Measurements from ENCODE around the gene HAAO. TPM values are rescaled to one million over a fixed set of nuclear protein-coding genes. Genes with fewer than 3 reads are reported as not detected.
"Not testable (repeated sequence)": the region's sequence is repeated elsewhere in the genome, so short reads cannot be mapped to it uniquely, and the experiment has no call there.

Gene HAAO
- total RNA-seq, 1 donor from 2014 or later, result 8.5 TPM

GRCh38 chr2:42736598-42737322 is 55.6 kb downstream of the HAAO start:
- no peak for DNase-seq (ENCODE audit: low spot score)
- Mint-ChIP-seq H3K9me3 (ENCODE audit: low read depth) (peaks cover 26% of the 10 kb centered on the region), H3K27ac (ENCODE audit: unreplicated experiment) (no peak overlapping the region), H3K4me1 (ENCODE audit: low read depth) (no peaks in the 10 kb centered on the region), H3K27me3 (ENCODE audit: low read depth) (no peaks in the 10 kb centered on the region), H3K36me3 (ENCODE audit: low read depth) (peaks cover 42% of the 10 kb centered on the region), H3K4me3 (ENCODE audit: unreplicated experiment) (no peak overlapping the region)
- TF ChIP-seq CTCF (IDR thresholded peaks at IDR 0.05), result no peak

GRCh38 chr2:42733852-42734251 is 58.5 kb downstream of the HAAO start:
- Mint-ChIP-seq H3K4me1 (ENCODE audit: low read depth) (peaks cover under 1% of the 10 kb centered on the region), H3K27me3 (ENCODE audit: low read depth) (no peaks in the 10 kb centered on the region), H3K36me3 (ENCODE audit: low read depth) (peaks cover 43% of the 10 kb centered on the region), H3K9me3 (ENCODE audit: low read depth) (peaks cover 31% of the 10 kb centered on the region), H3K27ac (ENCODE audit: unreplicated experiment) (no peak overlapping the region), H3K4me3 (ENCODE audit: unreplicated experiment) (no peak overlapping the region)
- DNase-seq (ENCODE audit: low spot score), result no peak
- TF ChIP-seq CTCF (IDR thresholded peaks at IDR 0.05), result no peak

- H3K9me3 Mint-ChIP-seq (ENCODE audit: low read depth), result peaks cover 31% of the 10 kb centered on the region
- H3K4me3 Mint-ChIP-seq (ENCODE audit: unreplicated experiment); H3K27me3 Mint-ChIP-seq (ENCODE audit: low read depth); DNase-seq (ENCODE audit: low spot score); H3K27ac Mint-ChIP-seq (ENCODE audit: unreplicated experiment); H3K4me1 Mint-ChIP-seq (ENCODE audit: low read depth): not testable (repeated sequence)
- peaks cover 36% of the 10 kb centered on the region for H3K36me3 Mint-ChIP-seq (ENCODE audit: low read depth)
Observed at GRCh38 chr2:42731316-42731715, 61.1 kb downstream of the HAAO start.

- Mint-ChIP-seq H3K27me3 (ENCODE audit: low read depth) (no peaks in the 10 kb centered on the region), H3K9me3 (ENCODE audit: low read depth) (peaks cover 10% of the 10 kb centered on the region), H3K4me3 (ENCODE audit: unreplicated experiment) (no peak overlapping the region), H3K27ac (ENCODE audit: unreplicated experiment) (no peak overlapping the region), H3K36me3 (ENCODE audit: low read depth) (peaks cover 16% of the 10 kb centered on the region), H3K4me1 (ENCODE audit: low read depth) (peaks cover 13% of the 10 kb centered on the region)
- no peak for DNase-seq (ENCODE audit: low spot score)
- no peak for TF ChIP-seq CTCF (IDR thresholded peaks at IDR 0.05)
Observed at GRCh38 chr2:42726680-42727079, 65.7 kb downstream of the HAAO start.

- Mint-ChIP-seq H3K4me3 (ENCODE audit: unreplicated experiment) (no peak overlapping the region), H3K9me3 (ENCODE audit: low read depth) (peaks cover 10% of the 10 kb centered on the region), H3K4me1 (ENCODE audit: low read depth) (peaks cover 13% of the 10 kb centered on the region), H3K27ac (ENCODE audit: unreplicated experiment) (no peak overlapping the region), H3K27me3 (ENCODE audit: low read depth) (no peaks in the 10 kb centered on the region), H3K36me3 (ENCODE audit: low read depth) (peaks cover 12% of the 10 kb centered on the region)
- TF ChIP-seq CTCF (IDR thresholded peaks at IDR 0.05), result no peak
- DNase-seq (ENCODE audit: low spot score), result no peak
Observed at GRCh38 chr2:42725657-42726056, 66.7 kb downstream of the HAAO start.

GRCh38 chr2:42724886-42725285 is 67.5 kb downstream of the HAAO start:
- H3K9me3 Mint-ChIP-seq (ENCODE audit: low read depth), result peaks cover 5% of the 10 kb centered on the region
- H3K27me3 Mint-ChIP-seq (ENCODE audit: low read depth), result no peaks in the 10 kb centered on the region
- no peak overlapping the region for H3K27ac Mint-ChIP-seq (ENCODE audit: unreplicated experiment)
- H3K4me1 Mint-ChIP-seq (ENCODE audit: low read depth), result peaks cover 13% of the 10 kb centered on the region
- no peak for DNase-seq (ENCODE audit: low spot score)
- peaks cover 9% of the 10 kb centered on the region for H3K36me3 Mint-ChIP-seq (ENCODE audit: low read depth)
- no peak for TF ChIP-seq CTCF (IDR thresholded peaks at IDR 0.05)
- H3K4me3 Mint-ChIP-seq (ENCODE audit: unreplicated experiment), result no peak overlapping the region
